ENCODE measurements around the gene FAM120A.

Gene FAM120A

GRCh38 chr9:93562157-93562556 is 110.7 kb downstream of the FAM120A start:
- no peak for DNase-seq

- no peak for DNase-seq
Observed at GRCh38 chr9:93565089-93565488, 113.6 kb downstream of the FAM120A start.

DNA sequence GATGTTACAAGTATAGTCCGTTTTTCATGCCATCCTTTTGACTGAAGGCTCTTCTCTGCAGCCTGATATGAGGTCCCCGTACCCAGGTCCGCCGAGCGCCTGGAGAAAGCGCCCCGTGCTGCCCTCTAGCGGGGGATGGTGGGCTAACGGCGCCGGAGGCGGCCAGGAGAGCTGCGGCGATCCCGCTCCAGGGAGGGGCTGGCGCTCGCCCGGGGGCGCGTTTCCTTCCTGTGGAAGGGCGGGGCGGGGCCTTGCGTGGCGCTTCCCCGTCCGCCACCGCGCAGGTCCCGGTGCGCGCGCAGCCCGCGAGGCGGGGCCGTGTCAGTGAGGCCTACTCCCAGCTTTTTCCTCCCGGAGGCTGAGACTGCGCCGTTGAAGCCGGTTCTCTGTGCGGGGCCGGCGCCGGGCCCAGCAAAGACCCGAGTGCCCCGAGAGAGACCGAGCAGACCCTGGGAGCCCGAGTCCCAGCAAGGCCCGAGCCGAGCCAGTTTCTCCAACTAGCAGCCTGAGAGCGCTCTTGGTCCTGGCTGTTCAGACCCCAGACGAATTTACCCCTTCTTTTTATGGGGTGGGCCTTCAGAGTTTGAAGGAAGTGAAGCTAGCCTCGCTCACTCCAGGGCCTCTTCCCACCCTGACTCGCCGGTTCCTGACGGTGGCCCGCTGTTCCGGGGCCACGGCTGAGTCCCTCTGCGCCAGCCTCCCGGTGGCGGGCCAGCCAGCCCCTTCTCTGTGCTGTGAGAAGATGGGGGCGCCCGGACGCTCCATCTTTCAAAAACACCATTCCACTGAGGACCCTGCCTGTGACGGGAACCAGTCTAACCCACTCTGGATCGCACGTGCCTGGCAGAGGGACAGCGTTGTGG is 115.2 kb downstream of the FAM120A start:
- peak; percentile 88 for DNase-seq

DNA sequence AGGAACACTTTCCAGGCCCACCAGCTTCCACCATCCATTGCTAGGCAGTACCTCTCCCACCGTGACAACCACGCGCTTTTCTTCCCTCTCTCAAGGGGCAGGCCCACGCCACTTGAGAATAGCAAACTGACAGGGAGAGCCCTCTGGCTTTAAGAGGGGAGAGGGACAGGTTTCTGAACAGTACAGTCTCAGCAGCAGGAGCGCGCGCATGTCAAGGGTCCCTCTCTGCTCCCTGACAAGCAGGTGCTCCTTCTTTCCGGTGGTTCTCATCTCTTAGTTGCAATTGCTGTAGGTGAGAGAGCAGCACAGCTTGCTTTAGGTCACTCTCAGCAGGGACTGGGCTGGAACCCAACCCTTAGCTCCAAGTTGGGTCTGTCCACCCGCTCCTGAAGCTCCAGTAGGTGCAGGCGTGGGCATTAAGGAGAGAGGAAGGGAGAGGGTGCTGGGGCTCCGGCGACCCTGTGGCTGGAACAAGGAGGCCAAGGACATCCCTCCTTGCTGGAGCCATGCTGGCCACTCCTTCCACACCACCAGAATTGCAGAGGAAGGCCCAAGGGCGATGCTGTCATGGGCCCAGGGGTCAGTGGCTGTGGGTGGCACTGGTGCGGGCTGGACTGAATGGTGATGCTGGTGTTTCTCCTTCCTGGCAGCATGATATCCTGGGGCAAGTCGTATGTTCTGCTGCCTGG is 115.9 kb downstream of the FAM120A start:
- DNase-seq: no peak

- DNase-seq: no peak
Observed at GRCh38 chr9:93568169-93568568, 116.7 kb downstream of the FAM120A start.

DNA sequence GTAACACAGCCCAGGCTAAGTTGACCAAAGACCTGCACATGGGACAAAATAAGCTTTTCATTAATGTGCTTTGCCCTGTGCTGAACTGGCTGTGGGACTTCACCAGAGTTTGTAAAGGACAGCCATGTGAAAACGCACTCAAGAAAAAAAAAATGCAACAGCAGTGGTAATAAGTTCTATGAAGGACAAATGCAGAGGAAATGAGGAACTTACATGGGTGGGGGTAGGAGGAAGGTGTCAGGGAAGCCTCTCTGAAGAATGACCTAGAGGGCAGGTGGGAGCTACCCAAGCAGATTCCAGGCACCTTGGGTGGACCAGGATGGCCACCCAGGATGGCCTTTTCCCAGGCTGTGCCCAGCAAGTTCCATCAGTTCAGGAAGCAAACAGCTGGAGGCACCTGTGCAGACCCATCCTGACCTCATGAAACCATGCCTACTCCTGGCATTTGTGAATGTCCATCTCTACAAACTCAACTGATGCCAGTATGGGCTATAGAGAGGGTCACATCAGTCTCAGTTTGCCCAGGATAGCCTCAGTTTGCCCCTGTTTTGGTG is 118.2 kb downstream of the FAM120A start:
- DNase-seq: peak; percentile 26

DNA sequence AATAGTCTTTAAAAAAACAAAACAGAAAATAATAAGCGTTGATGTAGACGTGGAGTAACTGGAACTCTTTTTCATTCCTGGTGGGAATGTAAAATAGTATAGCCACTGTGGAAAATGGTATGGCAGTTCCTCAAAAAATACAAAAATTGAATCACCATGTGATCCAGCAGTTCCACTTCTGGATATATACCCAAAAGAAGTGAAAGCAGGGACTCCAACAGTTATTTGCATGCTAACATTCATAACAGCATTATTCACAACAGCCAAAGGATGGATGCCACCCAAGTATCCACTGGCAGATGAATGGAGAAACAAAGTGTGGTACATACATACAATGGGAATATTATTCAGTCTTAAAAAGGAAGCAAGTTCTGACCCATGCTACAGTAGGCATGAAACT is 120.7 kb downstream of the FAM120A start:
- DNase-seq: no peak

- DNase-seq: no peak
Observed at GRCh38 chr9:93572636-93573515, 121.4 kb downstream of the FAM120A start.

GRCh38 chr9:93573516-93573828 is 122.0 kb downstream of the FAM120A start:
- DNase-seq: no peak

DNA sequence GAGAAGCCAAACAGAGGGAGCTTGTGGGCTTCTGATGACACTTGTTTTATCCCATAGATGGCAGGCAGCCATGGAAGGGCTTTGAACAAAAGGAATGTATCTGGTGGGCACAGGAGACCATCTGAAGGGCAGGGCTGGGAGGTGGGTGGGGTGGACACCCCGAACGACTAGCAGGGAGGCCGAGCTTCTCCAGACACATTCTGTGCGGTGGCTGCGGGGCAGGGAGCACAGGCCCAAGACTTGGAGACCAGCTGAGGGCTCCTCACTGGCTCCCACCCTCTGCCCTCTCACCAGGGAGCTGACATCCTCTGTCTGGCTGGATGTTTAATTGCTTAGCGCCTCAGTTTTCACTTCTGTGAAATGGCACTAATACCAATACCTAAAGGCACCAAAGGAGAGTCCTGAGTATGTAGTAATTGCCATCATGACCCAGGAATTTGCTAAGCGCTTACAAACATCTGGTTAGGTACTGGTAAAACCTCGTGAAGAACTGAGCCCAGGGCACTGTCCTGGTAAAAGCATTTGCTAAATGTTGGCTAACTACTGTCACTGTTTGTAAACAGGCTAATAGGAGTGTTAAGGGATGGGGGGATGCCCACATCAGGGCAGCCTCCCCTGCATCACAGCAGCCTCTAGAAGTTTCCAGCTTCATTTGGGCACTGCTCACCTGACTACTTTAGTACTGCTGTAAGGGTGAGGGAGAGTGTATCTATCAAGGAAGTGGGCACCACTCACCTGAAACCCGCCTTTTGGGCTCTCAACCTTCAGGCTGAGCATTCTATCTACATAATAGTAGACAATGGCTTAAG is 122.8 kb downstream of the FAM120A start:
- DNase-seq: no peak

DNA sequence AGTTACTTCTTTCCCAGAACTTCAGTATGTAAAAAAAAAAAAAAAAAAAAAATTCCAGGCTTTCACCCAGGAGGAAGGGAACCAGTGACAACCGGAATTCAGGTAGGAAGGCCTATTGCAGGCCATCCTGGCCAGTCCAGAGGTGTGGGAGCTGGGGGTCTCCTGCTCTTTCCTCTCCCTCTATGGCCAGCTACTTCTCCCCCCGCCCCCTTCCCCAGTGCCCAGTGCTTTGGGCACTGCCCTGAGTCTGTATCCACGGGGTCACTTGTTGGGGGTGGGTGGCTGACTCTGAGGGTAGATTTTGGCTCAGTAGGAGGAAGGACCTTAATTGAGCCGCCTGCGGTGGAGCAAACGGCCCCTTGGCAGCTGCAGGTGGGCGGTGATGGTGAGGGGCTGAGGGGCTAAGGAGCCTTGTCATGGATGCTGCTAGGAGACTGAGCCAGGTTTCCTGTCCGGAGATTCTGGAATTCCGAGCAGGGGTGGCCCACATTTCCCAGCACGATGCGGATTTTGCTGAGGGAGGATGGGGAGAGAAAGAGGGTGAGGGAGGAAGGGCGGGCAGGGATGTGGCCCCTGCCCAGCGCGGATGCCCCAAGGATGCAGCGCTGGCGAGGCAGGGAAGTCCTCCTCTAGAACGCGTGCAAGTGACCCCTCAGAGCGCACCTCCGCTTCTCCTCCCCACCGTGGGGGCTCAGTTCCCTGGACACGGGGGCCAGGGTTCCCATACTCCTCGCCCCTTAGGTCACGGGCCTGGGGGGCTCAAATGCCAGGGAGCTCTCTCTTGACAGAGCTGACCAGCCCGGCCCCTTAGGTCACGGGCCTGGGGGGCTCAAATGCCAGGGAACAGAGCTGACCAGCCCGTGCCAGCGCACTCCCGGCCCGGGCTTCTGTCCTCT is 123.7 kb downstream of the FAM120A start:
- DNase-seq: no peak

- DNase-seq: peak; percentile 62
Observed at GRCh38 chr9:93575796-93576257, 124.3 kb downstream of the FAM120A start.

GRCh38 chr9:93576258-93577077 is 125.0 kb downstream of the FAM120A start, which contains the start of gene PHF2:
Gene PHF2 (plus strand): TSS chr9:93576584. CDS start chr9:93576774, 190 bp downstream.
- DNase-seq: no peak

GRCh38 chr9:93577078-93577974 is 125.8 kb downstream of the FAM120A start:
- no peak for DNase-seq

DNA sequence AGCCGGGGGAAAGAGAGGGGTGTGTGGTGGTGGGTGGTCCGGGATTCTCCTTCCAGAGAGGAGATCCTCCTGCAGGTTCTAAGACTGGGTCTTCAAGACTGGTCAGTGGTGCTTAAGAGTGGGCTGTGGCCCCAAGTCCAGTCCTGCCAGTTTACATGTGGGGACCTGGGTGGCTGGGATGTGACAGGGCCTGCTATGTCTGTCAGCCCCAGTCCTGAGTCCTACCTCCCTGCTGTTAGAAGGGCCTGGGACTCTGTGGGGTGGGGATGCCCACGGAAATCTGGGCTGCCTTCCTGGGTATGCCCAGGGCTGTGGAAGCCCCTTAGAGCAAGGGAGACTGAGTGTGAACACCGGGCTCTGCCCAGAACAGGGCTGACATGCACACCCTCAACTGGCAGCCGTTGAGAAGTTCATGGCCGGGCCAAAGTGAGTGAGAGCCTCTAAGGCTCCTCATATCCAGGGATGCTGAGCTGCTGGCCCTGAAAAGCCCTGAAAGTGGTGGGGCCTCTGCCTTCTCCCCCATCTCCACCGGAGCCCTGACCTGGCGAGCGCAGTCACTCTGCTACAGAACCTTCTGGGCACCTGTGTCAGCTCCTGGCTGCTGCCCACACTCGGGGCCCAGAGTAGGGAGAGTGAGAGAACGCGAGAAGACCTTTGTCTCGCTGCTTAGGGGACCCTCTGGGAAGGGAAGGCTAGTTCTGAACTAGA is 126.6 kb downstream of the FAM120A start:
- DNase-seq: no peak

- no peak for DNase-seq
Observed at GRCh38 chr9:93578844-93579243, 127.4 kb downstream of the FAM120A start.

DNA sequence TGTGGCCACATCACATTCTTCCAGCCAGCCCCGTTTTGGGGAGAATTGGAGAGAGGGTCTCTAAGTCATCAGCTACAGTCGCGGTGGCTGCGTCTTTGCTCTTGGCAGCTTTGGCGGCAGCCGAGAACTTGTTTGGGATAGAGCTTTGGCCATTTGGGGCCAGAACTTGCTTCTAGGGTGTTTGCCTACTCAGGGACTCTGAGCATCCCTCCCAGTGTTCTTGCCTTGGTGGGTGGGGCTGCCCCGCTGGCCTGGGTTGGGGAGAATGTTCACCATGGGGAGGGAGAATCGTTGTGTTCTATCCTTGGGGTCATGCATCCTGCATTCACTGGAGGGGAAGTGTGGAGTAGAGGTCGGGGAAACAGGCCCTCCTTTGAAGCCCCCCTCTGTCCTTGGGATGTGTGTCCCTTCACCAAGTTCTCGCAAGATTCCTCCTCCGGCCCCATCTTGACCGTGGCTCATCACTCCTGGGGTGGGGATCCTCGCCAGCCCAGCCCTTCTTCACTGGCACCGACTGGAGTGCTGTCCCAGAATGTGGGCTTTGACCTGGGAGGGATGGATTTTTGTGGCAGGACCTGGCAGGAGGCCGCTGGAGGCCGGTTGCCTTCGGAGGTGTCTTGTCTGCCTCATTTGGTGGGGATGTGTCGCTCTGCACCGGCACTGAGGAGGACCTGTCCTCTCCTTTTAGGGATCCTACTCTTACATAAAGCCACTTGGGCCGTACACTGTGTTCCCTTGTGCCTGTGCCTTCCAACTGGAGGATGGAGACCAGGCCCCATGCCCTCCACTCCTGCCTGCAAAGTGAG is 128.4 kb downstream of the FAM120A start:
- no peak for DNase-seq

Data from GF-D8 (cell line).